OCI-LY1 (cell line): Measurements from ENCODE around the gene SNRNP40.

Source experiments
- CTCF ChIP-seq: fragments of 200-600 bp; sonication (generic), shearing (Covaris generic); IDR thresholded peaks from 2 replicates; pipeline ENCODE4 v1.5.1; 2017; ENCODE audit warnings: mild to moderate bottlenecking, antibody characterized with exemption, low read length, moderate library complexity, mixed read lengths
- EZH2 ChIP-seq: fragments of 200-600 bp; sonication (generic), shearing (Covaris generic); IDR thresholded peaks from 2 replicates; pipeline ENCODE4 v1.8.0; 2017; ENCODE audit warnings: borderline replicate concordance, mixed run types, mild to moderate bottlenecking, antibody characterized with exemption, low read length, moderate library complexity, mixed read lengths

GRCh38 chr1:31272369-31272768, 24.2 kb downstream of the SNRNP40 start:
- TF ChIP-seq CTCF, result no peak
- TF ChIP-seq EZH2, result no peak
